HG03280 (cell line): Measurements from ENCODE around the gene SAMD5.

Source experiments
- ATAC-seq: cut with Tn5 transposase; IDR thresholded peaks from one replicate; pipeline ENCODE4 v1.9.1; 2021; ENCODE audit warnings: mild to moderate bottlenecking, moderate library complexity; ENCODE audit not compliant: unreplicated experiment

SAMD5 gene

DNA sequence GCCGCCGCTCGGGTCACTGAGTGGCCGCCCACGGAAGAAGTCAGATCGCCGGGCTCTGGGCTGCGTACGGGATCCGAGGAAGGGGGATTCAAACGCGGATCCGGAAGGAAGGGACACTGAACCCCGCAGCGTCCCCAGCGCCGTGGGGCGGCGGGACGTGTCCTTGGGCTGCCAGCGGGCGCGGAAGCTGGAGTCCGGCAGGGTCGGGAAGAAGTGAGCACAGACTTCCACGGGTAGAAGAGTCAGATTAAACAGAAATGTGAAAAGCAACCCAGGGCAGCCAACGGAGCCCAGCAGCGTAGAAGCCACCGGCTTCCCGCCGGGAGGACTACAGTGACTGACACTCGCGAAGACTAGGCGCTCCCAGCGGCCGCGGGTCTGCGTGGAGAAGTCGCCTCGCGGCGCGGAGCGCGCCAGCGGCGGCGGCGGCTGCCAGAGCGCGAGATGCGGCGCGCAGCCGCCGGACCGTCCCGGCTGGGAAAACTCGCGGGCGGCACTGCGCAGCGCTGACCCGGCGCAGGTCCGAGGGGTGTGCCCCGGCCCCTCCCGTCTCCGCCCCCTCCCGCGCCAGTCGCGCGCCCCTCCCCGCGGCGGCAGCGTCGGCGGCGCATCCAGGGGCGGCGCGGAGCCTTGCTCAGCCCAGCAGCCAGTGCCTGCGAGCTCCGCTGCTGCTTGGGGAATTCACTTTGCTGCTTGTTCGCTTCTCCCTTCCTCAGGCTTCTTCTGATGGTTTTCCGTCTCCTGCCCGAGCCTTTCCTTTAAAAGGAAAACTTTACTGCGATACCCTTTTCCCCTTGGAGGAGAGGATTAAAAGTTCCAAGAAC is at the start of gene SAMD5:
TSS of gene SAMD5 (plus strand) at position 649 of the 824 bp plus-strand sequence. CDS start 239 bp downstream, outside the sequence.
- no peak for ATAC-seq

DNA sequence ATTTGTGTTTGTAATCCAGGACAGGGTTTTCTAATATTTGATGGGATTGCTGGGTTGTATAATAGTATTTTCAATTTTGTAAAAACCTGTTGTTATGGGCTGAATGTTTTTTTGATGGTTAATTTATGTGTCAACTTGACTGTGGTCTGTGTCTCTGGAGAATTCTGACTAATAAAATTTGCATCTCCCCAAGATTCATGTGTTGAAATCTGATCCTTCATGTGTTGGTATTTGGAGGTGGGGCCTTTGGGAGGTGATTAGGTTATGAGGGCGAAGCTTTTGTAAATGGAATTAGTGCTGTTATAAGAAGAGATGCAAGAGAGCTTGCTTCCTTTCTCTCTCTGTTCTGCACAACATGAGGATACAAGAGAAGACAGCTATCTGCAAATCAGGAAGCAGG is 48.7 kb upstream of the SAMD5 start:
- ATAC-seq, result no peak

DNA sequence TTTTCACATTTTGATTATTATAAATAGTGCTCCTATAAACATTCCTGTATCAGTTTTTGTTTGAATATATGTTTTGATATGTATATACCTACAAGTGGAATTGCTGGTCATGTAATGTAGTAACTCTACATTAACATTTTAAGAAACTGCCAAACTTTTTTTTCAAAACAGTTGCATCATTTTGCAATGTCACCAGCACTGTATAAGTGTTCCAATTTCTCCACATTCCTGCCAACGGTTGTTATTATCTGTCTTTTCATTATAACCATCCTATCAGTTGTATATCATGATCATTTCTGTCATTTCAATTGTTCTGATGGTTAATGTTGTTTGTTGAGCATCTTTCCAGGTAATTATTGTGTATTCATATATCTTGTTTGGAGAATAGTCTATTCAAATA is 44.8 kb upstream of the SAMD5 start:
- no peak for ATAC-seq

DNA sequence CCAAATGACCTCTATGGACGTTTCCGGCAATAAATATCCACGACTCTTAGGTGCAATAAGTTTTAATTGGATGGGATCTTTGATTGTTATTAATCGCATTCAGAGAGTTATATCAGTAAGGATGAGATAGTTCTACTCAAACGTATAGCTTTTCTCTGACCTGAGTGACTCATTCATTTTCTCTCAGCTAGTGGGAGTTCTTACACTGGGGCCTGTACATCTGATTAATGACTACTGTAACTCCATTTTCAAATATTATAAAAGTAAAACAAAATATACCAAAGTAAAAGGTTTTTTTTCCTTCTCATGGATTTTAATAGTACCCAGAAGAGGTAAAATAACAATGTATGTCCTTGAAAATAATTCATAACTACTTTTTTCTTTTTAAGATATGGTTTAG is 41.1 kb upstream of the SAMD5 start:
- ATAC-seq, result no peak

- no peak for ATAC-seq
Observed at GRCh38 chr6:147467886-147468285, 40.6 kb upstream of the SAMD5 start.

DNA sequence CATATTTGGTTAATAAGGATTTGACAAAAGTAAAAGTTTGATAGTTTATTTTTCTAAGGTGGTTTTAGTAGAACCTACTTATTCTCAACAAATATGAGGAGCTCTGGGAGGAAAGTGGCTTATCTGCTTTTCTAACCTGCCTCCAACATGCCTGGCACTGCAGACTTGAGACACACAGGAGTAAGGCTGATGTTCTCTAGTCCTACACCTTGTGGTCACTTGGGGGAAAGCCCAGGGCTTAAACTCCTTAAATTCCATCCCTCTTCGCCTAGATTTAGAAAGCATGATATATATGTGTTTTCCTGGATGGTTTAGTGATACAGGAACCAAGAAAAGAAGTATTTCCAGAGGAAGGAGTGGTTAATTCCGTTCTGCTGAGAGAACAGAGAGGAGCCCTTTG is 39.9 kb upstream of the SAMD5 start:
- ATAC-seq, result no peak

GRCh38 chr6:147479857-147480256 is 28.6 kb upstream of the SAMD5 start:
- ATAC-seq, result no peak

GRCh38 chr6:147486683-147487082 is 21.8 kb upstream of the SAMD5 start:
- no peak for ATAC-seq

DNA sequence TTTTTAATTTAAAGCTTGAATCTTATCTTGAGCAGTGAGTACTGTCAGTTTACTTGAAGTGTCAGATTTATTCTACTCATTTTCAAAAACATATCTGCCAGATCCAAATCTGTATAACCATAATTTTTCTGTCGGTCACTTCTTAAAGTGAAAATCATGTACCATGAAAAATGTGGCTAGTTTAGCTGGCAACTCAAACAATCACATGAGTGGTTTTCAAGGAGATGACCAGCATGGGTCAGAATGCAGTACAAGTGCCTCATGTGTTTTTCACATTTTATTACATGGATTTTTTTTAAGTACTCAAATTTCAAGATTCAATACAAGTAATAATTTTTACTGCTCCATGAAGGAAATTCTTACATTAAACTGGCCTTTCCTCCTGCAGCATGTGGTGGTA is 11.0 kb upstream of the SAMD5 start:
- no peak for ATAC-seq

DNA sequence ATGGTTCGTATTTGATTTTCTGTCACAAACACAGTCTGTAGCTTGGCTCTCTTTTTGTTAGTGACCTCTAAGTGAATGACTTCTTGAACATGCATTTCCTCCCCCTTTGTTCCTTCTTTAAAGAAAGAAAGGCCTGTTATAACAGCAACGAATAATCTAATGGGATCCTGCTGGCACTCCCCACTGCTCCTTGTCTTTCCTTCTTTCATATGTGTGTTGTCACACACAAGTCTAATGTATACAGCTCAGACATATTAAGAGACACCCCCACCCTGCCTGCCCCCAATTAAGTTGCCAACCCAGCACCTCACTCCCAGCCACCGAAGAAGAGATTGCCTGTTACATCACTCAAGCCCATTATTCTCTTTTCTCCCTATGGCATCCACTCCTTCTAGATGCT is 4.9 kb upstream of the SAMD5 start:
- ATAC-seq, result no peak

DNA sequence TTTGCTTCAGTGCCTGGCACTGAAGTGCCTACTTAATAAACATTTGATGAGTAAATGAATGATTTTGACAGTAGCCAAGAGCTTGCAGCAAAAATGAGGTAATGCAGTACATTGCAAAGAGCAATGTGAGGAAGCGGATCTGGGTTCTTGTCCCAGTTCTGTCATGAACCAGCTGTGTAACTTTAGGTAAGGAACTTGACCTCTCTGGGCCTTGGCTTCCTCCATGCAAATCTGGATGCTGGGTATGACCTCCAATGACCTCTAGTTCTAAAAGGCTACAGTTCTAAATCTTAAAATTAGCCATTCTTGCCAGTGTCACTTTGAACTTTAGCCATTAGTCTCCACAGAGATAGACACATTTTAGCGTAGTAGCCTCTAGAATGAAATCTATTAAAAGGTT is 3.6 kb upstream of the SAMD5 start:
- ATAC-seq, result no peak

DNA sequence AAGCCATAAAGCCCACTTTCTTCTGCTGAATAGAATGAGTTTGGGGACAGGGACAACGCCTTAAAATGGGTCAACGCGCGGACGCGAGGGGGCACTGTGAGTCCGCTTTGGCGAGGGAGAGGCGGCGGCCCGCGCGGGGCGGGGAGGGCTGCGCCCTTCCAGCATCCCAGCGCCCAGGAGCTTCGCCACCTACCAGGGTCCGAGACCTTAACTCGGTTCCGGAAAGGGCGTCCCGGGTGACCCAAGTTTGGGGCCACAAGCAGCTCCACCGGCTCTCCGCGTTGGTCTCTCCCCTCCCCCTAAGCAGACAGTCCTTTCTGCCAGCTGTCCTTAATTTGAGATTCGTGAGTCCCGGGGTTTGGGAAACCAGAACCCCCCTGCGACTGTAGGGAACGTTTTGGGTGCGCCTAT is 1.8 kb upstream of the SAMD5 start:
- no peak for ATAC-seq

DNA sequence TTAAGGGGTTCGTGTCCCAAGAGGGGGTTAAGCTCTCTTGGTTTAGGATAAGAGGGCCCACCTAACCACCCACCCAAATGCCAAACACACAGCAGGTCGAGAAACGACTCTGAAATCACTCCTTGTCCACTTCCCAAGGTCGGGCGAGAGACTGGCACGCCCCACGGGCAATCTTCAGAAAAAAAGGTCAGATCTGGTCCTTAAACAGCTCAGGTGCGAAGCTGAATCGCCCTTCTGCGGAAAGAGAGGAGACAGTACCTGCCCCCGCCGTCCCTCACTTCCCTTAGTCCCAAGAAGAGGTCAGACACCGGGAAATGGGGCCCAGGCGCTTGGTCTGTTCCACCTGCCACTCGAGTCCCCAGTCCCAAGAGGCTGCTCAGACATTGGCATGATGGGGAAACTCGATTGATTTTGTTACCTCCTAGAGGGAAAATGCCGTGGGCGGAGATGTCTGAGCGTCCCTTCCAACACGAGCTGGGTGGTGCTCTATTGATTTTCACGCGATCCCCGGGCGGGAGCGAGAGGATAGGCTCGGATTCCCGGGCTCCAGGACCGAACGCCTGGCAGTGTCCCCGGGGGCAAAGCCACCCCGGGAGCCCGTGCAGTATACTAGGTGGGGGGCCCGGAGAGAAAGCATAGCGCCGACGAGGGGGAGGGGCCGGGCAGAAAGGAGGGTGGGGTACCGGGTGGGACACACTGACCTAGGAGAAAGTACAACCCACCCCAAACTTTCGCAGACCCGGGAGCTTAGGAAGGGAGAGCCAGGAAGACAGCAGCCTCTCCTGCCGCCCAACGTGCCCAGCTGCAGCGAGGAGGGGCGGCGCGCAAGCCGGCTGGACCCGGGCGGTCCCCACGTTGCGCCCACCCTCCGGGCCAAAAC is 1.1 kb upstream of the SAMD5 start:
- ATAC-seq, result no peak

DNA sequence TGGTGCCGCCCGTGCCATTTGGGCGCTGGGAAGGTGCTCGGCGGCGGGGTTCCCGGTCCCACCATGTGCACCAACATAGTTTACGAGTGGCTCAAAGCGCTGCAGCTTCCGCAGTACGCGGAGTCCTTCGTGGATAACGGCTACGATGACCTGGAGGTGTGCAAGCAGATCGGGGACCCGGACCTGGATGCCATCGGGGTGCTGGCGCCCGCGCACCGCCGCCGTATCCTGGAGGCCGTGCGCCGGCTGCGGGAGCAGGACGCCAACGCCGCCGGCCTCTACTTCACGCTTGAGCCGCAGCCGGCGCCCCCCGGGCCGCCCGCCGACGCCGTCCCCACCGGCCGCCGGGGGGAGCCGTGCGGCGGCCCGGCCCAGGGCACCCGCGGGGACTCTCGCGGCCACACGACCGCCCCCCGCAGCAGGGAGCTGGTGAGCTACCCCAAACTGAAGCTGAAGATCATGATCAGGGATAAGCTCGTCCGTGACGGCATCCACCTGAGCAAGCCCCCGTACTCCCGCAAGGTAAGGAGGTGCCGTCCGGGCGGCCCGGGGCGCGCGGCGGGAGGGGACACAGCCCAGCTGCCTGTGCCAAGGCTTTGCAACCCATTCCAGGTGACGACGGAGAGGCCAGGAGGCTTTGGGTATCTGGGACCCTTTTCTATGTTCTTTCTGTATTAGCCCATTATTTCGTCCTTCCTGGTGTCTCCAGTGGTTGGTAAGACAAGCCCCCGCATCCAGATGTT is 547 bp downstream of the SAMD5 start:
- no peak for ATAC-seq

DNA sequence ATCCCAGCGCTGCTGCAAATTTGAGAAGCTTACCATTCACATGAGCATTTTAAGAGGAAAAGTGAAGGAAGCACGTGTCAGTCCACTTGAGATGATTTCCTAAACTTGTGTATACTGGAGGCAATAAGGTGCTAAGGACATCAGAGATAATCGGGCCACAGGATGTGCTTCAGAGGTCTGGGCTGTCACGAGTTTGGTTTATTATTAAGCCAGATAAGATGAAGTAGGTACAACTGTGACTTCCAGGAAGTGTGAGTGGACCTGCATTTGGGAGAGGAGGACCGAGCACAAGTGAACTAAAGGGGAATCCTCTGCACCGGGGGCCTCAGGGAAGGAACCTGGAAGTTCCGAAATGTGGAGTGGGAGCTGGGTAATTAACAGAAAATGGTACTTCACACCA is 1.4 kb downstream of the SAMD5 start:
- ATAC-seq, result no peak

- ATAC-seq, result no peak
Observed at GRCh38 chr6:147510929-147511590, 2.6 kb downstream of the SAMD5 start.

- no peak for ATAC-seq
Observed at GRCh38 chr6:147514831-147515230, 6.3 kb downstream of the SAMD5 start.

GRCh38 chr6:147515327-147515726 is 6.8 kb downstream of the SAMD5 start:
- no peak for ATAC-seq

- no peak for ATAC-seq
Observed at GRCh38 chr6:147522597-147522996, 14.1 kb downstream of the SAMD5 start.

DNA sequence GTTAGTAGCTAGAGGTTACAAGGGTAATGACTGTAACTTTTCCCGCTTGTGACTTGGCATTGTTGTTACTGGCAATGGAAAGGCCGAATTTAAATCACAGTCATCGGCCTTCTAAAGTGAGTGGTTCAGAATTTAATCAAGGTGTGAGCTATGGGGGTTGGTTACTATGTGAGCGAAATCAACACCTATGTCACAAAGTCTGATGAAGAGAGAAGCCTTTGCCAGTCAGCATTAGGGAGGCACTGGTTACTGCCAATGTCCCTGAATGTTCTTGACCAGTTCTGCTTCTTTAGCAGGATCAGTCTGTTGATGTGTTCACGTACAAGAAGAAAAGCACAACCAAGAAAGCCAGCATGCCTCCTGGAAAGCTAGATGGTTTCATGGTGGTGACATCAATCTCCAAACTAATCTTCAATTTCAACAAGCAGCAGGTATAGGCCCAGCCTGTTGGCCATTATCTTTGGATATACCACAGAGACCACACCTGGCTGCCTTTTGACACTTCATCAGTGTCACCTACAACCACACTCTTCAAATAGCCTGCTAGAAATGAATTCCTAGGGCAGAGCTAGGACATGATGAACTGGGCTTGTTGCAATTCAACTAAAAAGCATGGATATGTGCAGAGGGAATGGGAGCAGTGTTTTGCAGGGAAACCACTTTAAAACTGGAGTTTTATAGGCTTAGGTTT is 17.2 kb downstream of the SAMD5 start:
- no peak for ATAC-seq
